ENCODE data around the gene RAG1. TPM values are rescaled to one million over a fixed set of nuclear protein-coding genes. Genes with fewer than 3 reads are reported as not detected.

Gene RAG1
- total and polyA plus RNA-seq, 2 of the 13 experiments (the other 11 are each of a cell fraction or from before 2014, with no cell fraction given): 0.11 to 0.15 TPM

GRCh38 chr11:36601155-36601554 lies 33.3 kb downstream of the RAG1 start:
- 56% methylated on average over 2 of the region's 2 CpGs for WGBS (ENCODE audit: low lambda C conversion rate)
- Histone ChIP-seq H3K4me2 (ENCODE audit: low read depth, low read length) (no peak overlapping the region), H3K79me2 (ENCODE audit: insufficient read depth, low read length) (no peaks in the 10 kb centered on the region), H2AFZ (ENCODE audit: low read length) (no peak overlapping the region), H4K20me1 (ENCODE audit: insufficient read depth, low read length) (no peaks in the 10 kb centered on the region), H3K27ac (ENCODE audit: extremely low read length, insufficient read depth, low read length) (no peak overlapping the region), H3K9ac (ENCODE audit: insufficient read depth, low read depth, low read length) (no peak overlapping the region), H3K4me3 (replicated peaks in 1 of 3; ENCODE audit: insufficient read depth in 1 of 3, low read depth in 2 of 3, low read length in 3 of 3) (no peak overlapping the region), H3K4me1 (ENCODE audit: insufficient read depth, low read length) (no peaks in the 10 kb centered on the region), H3K9me3 (ENCODE audit: low read length) (no peaks in the 10 kb centered on the region), H3K27me3 (ENCODE audit: control insufficient read depth in 1 of 2, insufficient read depth in 2 of 2, low read length in 2 of 2) (no peaks in the 10 kb centered on the region), H3K36me3 (replicated peaks in 1 of 2; ENCODE audit: control insufficient read depth in 1 of 2, insufficient read depth in 2 of 2, low read length in 2 of 2) (no peaks in the 10 kb centered on the region)
- TF ChIP-seq GATAD2A (CRISPR knock-in tag; IDR thresholded peaks at IDR 0.05): no peak
- no peak for TF ChIP-seq NONO (IDR thresholded peaks at IDR 0.05)
- no peak for TF ChIP-seq NONO (CRISPR knock-in tag; conservative IDR thresholded peaks at IDR 0.05)
- no peak for TF ChIP-seq PHB2 (IDR thresholded peaks at IDR 0.05; ENCODE audit: partially characterized antibody)
- TF ChIP-seq RARA (CRISPR knock-in tag; IDR thresholded peaks at IDR 0.05): no peak
- no peak for TF ChIP-seq JUNB (CRISPR knock-in tag; IDR thresholded peaks at IDR 0.05; ENCODE audit: borderline replicate concordance)
- no peak for TF ChIP-seq KMT2B (CRISPR knock-in tag; IDR thresholded peaks at IDR 0.05)
- TF ChIP-seq, protein P1, sequence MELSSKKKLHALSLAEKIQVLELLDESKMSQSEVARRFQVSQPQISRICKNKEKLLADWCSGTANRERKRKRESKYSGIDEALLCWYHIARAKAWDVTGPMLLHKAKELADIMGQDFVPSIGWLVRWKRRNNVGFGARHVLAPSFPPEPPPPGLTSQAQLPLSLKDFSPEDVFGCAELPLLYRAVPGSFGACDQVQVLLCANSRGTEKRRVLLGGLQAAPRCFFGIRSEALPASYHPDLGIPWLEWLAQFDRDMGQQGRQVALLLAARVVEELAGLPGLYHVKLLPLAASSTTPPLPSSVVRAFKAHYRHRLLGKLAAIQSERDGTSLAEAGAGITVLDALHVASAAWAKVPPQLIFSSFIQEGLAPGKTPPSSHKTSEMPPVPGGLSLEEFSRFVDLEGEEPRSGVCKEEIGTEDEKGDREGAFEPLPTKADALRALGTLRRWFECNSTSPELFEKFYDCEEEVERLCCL (CRISPR knock-in tag; IDR thresholded peaks at IDR 0.05; ENCODE audit: borderline replicate concordance): no peak
- TF ChIP-seq, protein P2, sequence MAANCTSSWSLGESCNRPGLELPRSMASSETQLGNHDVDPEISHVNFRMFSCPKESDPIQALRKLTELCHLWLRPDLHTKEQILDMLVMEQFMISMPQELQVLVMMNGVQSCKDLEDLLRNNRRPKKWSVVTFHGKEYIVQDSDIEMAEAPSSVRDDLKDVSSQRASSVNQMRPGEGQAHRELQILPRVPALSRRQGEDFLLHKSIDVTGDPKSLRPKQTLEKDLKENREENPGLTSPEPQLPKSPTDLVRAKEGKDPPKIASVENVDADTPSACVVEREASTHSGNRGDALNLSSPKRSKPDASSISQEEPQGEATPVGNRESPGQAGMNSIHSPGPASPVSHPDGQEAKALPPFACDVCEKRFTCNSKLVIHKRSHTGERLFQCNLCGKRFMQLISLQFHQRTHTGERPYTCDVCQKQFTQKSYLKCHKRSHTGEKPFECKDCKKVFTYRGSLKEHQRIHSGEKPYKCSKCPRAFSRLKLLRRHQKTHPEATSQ (CRISPR knock-in tag; IDR thresholded peaks at IDR 0.05; ENCODE audit: borderline replicate concordance): no peak
- TF ChIP-seq, protein P3, sequence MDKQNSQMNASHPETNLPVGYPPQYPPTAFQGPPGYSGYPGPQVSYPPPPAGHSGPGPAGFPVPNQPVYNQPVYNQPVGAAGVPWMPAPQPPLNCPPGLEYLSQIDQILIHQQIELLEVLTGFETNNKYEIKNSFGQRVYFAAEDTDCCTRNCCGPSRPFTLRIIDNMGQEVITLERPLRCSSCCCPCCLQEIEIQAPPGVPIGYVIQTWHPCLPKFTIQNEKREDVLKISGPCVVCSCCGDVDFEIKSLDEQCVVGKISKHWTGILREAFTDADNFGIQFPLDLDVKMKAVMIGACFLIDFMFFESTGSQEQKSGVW (CRISPR knock-in tag; IDR thresholded peaks at IDR 0.05; ENCODE audit: borderline replicate concordance): no peak
- TF ChIP-seq ELK4 (CRISPR knock-in tag; IDR thresholded peaks at IDR 0.05; ENCODE audit: borderline replicate concordance): no peak
- TF ChIP-seq TCF7L2 (IDR thresholded peaks at IDR 0.05; ENCODE audit: low read depth, low read length): no peak
- no peak for TF ChIP-seq KDM5A (IDR thresholded peaks at IDR 0.05; ENCODE audit: borderline replicate concordance, low read length)
- no peak for TF ChIP-seq FIP1L1 (IDR thresholded peaks at IDR 0.05; ENCODE audit: borderline replicate concordance, insufficient read depth, low read depth, low read length)
- TF ChIP-seq ZNF577 (CRISPR knock-in tag; IDR thresholded peaks at IDR 0.05; ENCODE audit: borderline replicate concordance, low read depth): no peak
- no peak for TF ChIP-seq ZFP1 (CRISPR knock-in tag; IDR thresholded peaks at IDR 0.05)
- no peak for TF ChIP-seq ZNF264 (CRISPR knock-in tag; IDR thresholded peaks at IDR 0.05)
- TF ChIP-seq SP4 (CRISPR knock-in tag; IDR thresholded peaks at IDR 0.05): no peak
- DNase-seq (ENCODE audit: low spot score) (no peak), FAIRE-seq (no peak), ATAC-seq (no peak)
- ChIA-PET CTCF (ENCODE audit: low intra/inter-chr PET ratio, low total read pairs) (no interaction called here), POLR2A (no interaction called here)
- no TSS peak for BruUV-seq (replicated peaks)
- intact Hi-C loops (cut with micrococcal nuclease; ENCODE audit: unreplicated experiment) (no loop called here), in situ Hi-C loops (cut with HindIII; ENCODE audit: extremely low pct_ligation_motif_present, low pct_unique_long_range_greater_than_20kb) (no loop called here)
